GM18499 (cell line): Measurements from ENCODE around the gene ESYT2.

Experiments
- ATAC-seq: cut with Tn5 transposase; IDR thresholded peaks from one replicate; pipeline ENCODE4 v1.9.1; 2021; ENCODE audit warnings: moderate number of reproducible peaks; ENCODE audit not compliant: insufficient read depth, unreplicated experiment

ESYT2 gene

DNA sequence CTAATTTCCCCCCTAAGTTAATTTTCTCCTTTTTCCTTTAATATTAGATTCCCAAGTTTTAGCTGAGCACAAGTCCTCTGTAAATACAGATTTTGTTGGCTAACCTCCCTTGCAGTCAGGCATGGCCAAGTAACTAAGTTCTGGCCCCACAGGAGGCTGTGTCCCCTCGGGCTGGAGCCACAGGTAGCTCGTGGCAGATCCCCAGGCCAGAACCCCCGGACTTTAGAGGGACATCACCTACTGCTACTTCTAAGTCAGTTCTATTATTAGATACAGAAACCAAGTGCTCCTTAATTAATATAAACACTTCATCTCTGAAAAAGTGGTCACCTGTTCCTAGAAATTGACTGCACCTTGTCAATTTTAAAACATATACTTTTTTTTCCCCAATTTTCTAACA is 78.6 kb downstream of the ESYT2 start:
- no peak for ATAC-seq

GRCh38 chr7:158749396-158749795 is 79.9 kb downstream of the ESYT2 start:
- ATAC-seq, result no peak

DNA sequence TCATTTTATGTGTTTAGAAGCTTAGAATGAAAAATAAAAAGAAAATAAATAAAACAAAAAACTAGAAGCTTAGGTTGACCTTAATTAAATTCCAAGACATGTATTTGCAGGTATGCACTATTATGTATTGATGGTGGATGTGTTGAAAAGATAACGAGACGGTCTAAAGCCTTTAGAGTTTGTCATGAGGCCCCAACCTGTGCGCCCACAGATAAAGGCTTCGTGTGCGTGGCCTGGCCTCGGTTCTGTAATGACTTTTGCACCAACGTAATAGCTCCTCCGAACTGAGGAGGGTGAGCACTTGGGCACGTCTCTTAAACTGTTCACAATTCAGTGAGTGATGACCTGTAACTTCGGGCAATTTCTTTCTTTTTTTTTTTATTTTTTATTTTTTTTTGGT is 81.0 kb downstream of the ESYT2 start:
- ATAC-seq, result no peak

DNA sequence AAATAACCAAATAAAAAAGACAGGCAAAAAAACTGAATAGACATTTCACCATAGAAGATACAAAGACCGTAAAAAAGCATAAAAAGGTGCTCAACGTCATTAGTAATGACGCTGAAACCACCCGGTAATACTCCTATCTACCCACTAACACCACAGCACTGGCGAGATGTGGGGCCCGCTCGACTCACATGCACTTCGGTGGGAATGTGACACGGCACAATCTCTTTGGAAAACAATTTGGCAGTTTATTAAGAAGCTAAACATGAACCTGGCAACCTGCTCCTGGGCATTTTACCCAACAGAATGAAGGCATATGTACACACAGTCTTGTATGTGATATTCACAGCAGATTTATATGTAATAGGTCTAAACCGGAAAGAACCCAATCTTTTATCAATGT is 81.9 kb downstream of the ESYT2 start:
- ATAC-seq, result no peak

DNA sequence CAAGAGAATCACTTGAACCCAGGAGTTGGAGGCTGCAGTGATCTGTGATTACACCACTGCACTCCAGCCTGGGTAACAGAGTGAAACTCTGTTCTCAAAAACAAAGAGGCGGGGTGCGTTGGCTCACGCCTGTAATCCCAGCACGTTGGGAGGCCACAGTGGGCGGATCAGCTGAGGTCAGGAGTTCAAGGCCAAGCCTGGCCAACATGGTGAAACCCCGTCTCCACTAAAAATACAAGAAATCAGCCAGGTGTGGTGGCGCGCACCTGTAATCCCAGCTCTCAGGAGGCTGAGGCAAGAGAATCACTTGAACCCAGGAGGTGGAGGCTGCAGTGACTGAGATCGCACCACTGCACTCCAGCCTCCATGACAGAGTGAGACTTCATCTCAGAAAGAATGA is 82.4 kb downstream of the ESYT2 start:
- ATAC-seq, result no peak

GRCh38 chr7:158745057-158745715 is 84.1 kb downstream of the ESYT2 start:
- ATAC-seq, result no peak

- no peak for ATAC-seq
Measured at GRCh38 chr7:158744070-158744469, 85.2 kb downstream of the ESYT2 start.

- no peak for ATAC-seq
Measured at GRCh38 chr7:158743219-158743618, 86.1 kb downstream of the ESYT2 start.

DNA sequence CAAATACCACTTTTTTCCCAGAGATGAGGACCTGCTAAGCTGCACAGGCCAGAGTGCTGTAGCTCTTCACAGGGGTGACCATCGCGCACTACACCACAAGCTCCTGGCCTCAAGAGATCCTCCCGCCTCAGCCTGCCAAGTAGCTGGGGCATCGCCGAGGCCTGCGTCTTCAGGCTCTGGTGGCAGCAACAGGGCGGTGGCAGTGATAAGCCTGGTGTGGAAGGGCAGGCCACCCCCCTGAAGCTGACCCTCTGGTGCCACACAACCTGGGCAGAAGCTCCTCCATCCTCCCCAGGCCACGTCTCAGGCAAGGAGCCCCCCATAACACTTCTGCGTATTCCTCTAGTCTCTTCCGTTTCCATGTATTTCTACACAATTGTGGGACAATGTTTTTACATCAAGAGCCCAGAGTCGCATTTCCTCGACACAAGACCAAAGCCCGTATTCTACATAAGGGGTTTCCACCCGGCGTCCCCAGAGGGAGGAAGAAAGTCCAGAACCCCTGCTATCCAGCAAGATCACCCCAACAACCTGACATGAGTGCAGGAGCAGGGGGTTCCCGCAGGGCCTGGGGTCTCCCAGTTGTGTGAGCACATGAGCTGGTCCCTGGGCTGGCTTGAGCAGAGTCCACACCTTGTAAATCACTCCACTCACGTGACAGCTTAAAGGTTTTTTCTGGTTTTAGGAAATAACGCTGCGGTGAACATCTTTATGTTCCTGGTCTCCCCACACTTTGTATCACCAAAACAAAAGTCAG is 87.1 kb downstream of the ESYT2 start:
- ATAC-seq, result no peak

DNA sequence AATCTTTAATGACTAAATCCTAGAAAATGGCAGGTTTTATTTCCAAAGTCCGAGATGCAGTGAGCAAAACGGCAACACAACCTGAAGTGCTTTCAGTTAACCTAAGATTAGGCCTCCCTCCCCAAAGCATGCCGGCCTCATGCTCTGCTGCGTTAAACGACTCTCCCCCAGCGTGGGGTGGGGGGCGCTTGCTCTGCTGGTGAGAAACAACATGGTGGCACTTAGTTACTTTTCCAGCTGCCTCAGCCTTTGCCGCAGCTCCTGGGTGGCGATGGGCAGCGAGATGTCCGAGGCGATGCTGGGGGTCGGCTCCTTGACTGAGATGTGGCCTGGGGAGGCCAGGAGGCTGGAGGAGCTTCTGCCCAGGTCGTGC is 88.0 kb downstream of the ESYT2 start:
- ATAC-seq, result no peak

DNA sequence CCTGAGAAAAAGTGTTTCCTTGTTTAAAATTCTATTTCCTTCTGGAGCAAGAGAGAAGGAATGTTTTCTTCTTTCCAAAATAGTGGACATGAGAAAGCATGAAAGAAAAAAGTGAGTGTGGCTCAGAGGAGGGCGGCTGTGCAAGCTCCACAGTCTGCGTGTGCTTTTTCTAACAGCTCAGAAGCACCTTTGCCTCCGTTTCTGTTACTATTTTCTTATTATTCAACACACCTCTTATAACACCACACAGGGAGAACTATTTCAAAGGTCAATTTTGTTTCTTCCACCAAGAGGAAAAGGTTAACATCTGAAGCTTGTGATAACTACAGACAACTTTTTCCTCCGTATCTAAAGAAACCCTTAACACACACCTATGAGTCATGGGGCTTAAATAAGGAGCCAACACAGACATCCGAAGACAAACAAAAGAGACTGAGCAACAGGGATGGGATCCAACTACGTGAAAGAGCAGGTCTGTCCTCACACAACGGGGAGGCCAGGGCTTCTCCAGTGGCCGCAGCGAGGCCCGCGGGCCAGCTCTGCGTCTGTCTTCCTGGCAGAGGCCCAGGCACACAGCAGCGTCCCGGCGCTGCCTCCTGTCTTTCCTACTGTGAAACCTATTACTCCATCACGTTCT is 88.5 kb downstream of the ESYT2 start:
- no peak for ATAC-seq

DNA sequence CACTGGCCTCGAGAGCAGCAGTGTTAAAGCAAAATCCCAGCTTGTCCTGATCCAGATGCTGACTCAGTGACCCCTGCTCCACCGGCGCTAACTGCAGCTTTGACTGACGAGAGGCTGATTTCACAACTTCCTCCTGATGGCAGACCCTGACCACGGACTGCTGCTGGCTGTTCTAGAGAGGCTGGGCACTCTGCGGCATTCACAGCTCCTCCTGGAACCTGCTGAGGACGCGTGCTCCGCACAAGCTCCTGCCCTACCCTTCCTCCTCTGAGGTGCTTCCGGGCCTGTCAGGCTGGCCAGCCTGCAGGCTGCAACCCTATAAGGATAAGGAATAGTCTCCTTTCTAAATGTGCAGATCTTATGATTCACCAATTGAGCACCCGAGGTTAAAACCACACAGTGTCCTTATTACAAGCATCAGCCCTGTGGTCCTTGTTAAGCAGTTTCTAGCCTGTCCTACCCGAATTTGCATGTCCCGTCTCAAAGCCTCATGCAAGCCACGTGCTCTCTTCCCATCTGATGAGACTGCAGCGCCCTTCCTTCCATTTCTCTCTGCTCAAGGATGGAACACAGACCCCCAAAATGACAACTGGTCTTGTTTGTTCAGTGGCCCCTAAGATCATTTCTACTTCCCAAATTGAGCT is 89.2 kb downstream of the ESYT2 start:
- no peak for ATAC-seq

DNA sequence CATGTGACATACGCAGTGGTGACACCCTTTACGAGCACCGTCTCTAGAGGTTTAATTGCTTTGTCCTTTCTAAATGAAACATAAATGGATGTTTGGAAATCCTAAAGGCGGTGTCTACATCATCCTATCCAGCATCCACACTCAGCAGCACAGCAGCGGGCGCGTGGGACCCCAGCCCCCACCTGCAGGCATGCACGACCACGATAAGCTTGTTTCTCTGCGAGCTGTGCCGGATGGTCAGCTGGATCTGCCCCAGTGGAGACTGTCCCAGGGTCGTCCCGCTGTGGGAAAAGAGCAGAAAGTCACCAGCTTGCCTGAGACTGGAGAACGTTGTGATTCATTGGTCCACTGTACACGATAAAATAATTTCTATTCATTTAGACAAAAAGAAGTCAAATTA is 90.5 kb downstream of the ESYT2 start:
- ATAC-seq, result no peak

GRCh38 chr7:158737064-158737695 is 92.1 kb downstream of the ESYT2 start:
- no peak for ATAC-seq

GRCh38 chr7:158735935-158736334 is 93.4 kb downstream of the ESYT2 start:
- ATAC-seq, result no peak

DNA sequence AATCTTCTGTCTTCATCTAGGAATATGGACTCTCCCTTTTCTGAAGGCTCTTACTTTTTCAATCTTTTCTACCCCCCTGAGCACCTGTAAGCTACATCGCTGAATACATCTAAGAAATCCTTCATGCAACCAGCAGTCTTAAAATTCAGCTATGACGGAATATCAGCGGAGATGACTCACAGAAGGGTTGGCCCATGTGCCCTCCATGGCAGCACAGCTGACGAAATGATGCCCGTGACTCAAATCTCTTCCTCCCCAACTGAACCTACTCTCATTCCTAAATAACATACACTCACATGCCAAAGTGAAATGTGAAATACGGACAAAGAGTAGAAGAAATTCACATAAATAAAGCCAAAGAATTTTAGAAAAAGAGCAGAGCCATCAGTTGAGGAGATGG is 94.4 kb downstream of the ESYT2 start:
- no peak for ATAC-seq

DNA sequence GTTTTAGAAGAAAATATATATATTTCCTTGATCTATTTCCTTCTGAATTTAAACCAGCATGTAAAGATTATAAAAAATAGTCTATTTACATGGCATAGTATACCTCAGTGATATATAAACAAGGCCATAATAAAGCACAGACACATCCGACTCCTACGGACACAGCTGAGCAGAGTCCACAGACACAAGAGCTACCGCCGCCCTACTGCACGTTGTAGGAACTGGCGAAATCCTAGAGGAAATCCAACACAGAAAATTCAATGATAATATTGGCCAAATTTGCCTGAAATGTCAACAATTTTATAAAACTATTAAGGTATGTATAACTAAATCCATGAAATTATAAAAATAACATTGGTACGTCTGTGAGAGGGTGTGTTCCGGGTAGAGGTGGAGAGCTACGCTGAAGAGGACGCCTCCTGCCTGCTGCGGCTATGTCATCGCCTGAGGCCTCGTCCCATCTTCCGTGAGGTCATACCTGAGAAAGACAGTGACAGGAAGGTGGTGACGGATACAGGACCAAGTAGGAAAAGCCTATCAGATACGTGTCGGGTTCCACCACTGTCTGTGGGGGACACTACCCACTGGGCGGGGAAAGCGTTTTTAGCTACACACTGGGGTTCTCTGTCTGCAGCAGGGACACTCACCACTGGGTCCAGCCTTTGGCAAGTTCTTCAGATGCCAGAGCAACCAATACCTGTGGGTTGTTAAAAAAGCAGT is 95.4 kb downstream of the ESYT2 start:
- ATAC-seq, result no peak

DNA sequence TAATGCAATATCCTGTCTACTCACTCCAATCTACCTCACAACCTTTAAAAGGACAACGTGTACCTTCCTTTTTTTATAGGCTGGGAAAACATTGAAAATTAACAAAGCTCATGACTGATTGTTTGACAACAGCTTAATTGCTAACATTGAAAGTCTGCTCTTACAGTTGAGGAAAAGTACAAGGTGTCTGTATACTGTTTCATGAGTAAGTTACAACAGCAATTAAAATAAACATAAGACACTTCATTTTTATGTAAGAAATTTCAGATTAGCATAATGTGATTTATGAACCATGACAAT is 96.1 kb downstream of the ESYT2 start:
- no peak for ATAC-seq

GRCh38 chr7:158732494-158733219 is 96.7 kb downstream of the ESYT2 start:
- no peak for ATAC-seq

DNA sequence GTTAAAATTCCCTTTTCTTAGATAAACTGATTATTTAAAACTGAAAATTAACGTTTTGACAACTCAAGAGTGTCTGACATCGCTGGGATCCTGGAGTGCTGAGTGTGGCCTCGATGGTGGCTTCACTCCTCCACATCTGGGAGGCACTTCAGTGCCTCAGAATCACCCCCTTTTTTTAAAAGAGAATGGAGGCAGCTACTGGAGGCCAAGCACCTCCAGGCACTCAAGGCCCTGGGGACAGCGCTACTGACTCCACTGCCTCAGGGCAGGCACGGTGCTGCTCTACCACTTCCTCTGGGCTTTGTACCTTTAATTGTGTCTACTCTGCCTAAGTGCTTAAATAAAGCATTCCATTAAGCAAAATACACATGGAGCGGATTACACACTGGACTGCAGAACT is 97.5 kb downstream of the ESYT2 start:
- ATAC-seq, result no peak
